Stimulated activated CD4-positive, alpha-beta T cell treated with anti-CD3 and anti-CD28 coated beads, Interleukin-2, amount 100 ng/mL, for 24 hours (primary cell): ENCODE measurements around the gene PLEKHA5.
"Not testable (repeated sequence)": the region's sequence is repeated elsewhere in the genome, so short reads cannot be mapped to it uniquely, and the experiment has no call there.

ENCODE experiments used
- DNase-seq, 2 donors: peaks; one replicate each; pipeline ENCODE4 v3.0.0-alpha.2; 2020

The PLEKHA5 gene

DNA sequence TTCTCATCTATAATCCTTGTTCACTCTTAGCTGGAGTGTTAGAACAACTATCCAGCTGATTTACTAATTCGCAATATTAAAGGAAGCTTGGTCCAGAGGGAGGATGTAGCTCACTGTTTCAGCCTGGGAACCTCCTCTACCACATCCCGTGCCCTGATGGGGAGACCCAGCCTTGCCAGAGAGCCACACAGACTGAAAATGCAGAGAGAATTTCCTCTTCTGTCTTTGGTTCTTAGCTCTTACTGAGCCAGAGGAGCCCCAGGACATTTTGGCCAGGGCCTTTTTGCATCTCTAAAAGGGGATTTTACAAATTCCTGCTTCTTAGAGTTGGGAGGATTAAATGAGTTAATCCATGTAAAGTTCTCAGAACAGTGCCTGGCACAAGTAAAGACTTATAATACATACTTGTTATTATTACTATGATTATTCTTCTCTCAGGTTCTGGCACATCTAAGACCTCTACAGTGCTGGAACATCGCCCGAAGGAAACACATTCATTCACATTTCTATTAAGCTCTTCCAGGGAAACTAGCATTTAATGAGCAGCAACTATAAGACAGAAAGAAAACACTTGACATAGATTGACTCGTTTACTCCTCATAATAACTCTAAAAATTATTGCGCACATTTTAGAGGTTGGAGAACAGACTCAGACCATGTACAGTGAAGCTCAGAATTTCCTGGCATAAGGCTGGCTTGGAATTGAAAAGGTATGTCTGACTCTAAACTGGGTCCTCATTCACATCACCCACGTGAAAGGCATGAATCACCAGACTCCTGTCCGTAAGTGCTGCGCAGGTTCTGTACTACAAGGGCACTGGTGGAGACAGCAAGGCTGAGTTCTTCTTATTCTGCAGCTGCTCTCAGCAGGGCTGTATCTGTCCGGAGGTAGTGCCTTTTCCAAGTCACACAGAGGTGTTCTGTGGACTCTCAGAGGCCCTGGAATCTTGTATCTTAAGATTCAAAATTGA is 282.0 kb downstream of the PLEKHA5 start:
- no peak for DNase-seq

DNA sequence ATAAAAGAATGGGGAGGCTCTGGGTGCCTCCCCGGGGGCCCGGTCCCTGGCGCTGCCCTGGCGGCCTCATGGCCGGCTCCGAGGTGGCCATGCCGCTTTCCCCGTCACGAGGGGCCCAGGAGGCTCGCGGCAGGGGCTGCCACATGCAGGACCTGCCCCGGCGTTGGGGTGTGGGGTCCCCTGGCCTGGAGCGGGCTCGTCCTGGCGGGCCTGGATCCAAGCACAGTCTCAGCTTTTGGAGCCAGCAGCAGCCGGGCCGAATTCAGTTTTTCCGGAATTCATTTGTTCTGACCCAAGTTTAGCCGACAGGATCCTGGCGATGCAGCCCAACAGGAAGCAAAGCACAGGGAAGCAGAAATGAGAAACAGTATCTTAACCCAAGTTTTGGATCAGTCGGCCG is 283.3 kb downstream of the PLEKHA5 start:
- no peak for DNase-seq

DNA sequence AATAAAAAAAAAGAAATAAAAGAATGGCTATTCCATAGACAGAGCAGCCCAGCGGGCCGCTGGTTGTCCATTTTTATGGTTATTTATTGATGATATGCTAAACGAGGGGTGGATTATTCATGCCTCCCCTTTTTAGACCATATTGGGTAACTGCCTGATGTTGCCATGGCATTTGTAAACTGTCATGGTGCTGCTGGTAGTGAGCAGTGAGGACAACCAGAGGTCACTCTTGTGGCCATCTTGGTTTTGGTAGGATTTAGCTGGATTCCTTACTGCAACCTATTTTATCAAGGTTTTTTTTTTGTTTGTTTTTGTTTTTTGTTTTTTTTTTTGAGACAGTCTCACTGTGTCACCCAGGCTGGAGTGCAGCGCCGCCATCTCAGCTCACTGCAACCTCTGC is 284.0 kb downstream of the PLEKHA5 start:
- DNase-seq = not testable (repeated sequence)

DNA sequence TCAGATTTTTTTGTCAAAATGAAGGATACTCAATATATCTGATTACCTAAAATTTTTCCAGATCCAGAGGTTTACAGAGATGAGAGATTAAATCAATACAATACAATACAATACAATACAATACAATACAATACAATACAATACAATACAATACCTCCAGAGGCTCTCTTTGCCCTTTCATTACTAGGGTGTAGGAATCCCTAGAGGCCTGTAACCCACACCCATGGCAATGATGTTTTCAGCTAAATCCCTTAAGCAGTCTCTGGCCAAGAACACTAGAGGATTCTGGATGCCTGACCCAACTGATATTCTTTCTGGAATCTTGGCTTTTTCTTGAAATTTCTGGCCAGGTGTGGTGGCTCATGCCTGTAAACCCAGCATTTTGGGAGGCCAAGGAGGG is 286.0 kb downstream of the PLEKHA5 start:
- no peak for DNase-seq

DNA sequence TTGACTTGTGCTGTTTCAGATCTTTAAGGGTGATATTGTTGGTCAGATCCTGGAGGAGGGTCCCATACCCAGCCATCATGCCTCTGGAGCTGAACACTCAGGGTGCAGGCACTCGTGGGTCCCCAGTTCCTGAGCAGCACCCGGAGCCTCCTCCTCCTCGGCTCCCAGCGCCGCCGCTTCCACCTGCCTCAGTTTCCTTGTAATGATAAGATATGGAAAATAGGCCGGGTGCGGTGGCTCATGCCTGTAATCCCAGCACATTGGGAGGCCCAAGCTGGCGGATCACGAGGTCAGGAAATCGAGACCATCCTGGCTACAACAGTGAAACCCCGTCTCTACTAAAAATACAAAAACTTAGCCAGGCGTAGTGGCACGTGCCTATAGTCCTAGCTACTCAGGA is 289.6 kb downstream of the PLEKHA5 start:
- DNase-seq = no peak

DNA sequence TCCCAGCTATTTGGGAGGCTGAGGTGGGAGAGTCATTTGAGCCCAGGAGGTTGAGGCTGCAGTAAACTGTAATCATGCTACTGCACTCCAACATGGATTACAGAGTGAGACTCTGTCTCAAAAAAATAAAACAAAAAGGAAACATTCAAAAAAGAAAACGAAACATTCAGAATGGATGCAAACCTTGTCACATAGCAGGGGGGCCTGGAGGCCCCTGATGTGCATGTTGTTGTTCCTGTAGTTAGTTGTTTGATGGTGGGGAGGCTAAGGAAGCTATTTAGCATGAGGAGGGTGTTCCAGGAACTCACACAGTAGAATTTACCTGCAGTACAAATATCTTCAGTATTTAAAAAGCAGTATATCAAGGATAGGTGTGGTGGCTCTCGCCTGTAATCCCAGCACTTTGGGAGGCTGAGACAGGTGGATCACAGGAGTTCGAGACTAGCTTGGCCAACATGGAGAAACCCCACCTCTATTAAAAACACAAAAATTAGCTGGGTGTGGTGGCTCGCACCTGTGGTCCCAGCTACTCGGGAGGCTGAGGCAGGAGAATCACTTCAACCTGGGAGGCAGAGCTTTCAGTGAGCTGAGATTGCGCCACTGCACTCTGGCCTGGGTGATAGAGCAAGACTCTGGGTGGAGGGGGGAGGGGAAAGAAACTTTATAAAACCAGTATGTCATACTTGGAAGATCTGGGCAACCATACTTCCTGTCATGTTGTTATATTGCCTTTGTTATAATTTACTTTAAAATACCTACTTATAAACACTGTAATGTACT is 292.2 kb downstream of the PLEKHA5 start:
- no peak for DNase-seq

DNA sequence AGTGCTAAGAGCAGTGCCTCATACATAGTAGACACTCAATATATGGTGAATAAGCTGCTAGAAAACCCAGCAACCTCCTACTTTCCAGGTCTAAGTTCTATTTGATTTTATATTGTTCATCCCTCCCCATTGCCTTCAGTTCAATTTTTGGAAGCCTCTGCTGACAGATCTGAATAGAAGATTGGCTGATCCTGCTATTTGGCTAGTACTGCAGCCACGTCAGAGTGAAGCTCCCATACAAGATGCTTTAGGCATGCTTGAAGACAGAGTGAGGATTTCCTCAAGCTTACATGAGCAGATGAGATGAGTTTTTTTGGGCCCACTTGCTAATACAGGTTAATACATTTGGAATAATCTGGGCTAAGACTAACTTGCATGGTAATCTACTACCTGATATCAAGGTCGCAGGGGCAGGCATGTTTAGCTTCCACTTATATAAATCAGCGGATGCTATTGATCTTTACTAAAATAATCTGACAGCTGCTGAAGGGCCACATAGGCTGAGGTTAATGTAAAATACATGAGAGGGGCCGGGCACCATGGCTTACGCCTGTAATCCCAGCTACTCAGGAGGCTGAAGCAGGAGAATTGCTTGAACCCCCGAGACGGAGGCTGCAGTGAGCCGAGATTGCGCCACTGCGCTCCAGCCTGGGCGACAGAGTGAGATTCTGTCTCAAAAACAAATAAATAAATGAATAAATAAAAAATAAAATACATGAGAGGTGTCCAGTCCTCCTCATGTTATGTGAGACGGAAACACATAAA is 293.8 kb downstream of the PLEKHA5 start:
- no peak for DNase-seq
